ENCODE measurements around the gene ZBTB6. TPM values are rescaled to one million over a fixed set of nuclear protein-coding genes. Genes with fewer than 3 reads are reported as not detected.

Gene ZBTB6
- total and polyA plus RNA-seq, 2 of the 8 experiments (the other 6 are each of a cell fraction or from before 2014, with no cell fraction given): 2.0 to 10.0 TPM

- peak; percentile 85 for TF ChIP-seq TAF7 (optimal IDR thresholded peaks at IDR 0.05; ENCODE audit: borderline replicate concordance, low read depth, low read length)
- peak; percentile 79; the same call in 1 of the 2 replicates for TF ChIP-seq RBBP5 (IDR thresholded peaks at IDR 0.05; ENCODE audit: borderline replicate concordance, low read depth, low read length)
- TF ChIP-seq TCF12 (IDR thresholded peaks at IDR 0.05; ENCODE audit: low read depth, low read length): no peak
- no peak for TF ChIP-seq CTCF (IDR thresholded peaks at IDR 0.05; ENCODE audit: control extremely low read depth in 1 of 3, insufficient read depth in 1 of 3, low read depth in 1 of 3, low read length in 3 of 3)
- no peak for TF ChIP-seq ATF2 (IDR thresholded peaks at IDR 0.05; ENCODE audit: low read length)
- TF ChIP-seq GABPA (IDR thresholded peaks at IDR 0.05; ENCODE audit: borderline replicate concordance, insufficient read depth, low read length): peak; percentile 91
- TF ChIP-seq POLR2A (IDR thresholded peaks at IDR 0.05; ENCODE audit: control extremely low read depth in 1 of 2, low read depth in 2 of 2, low read length in 2 of 2): peak; percentile 82 to 97
- no peak for TF ChIP-seq GTF2F1 (IDR thresholded peaks at IDR 0.05; ENCODE audit: borderline replicate concordance, low read depth, low read length)
- TF ChIP-seq SAP30 (IDR thresholded peaks at IDR 0.05; ENCODE audit: insufficient read depth, insufficient replicate concordance, low read length): no peak
- TF ChIP-seq RNF2 (IDR thresholded peaks at IDR 0.05; ENCODE audit: borderline replicate concordance, low read depth, low read length, missing control alignments, poor library complexity, severe bottlenecking): no peak
- no peak for TF ChIP-seq SIRT6 (IDR thresholded peaks at IDR 0.05; ENCODE audit: low read length)
- no peak for TF ChIP-seq ATF3 (IDR thresholded peaks at IDR 0.05; ENCODE audit: insufficient read depth, low read depth, low read length)
Measured at GRCh38 chr9:122931226-122932121, 18.4 kb upstream of the ZBTB6 start, which contains the start of gene ZBTB26 (continued).

Data from H1 (cell line).